Neural cell (in vitro differentiated cells): ENCODE data around the gene NFKBIL1. TPM values are rescaled to one million over a fixed set of nuclear protein-coding genes. Genes with fewer than 3 reads are reported as not detected.

Source experiments
- H2AFZ ChIP-seq: fragments of 200-600, 300-800 bp; sonication (generic), shearing (Covaris generic); 2 replicates; pipeline ENCODE4 v1.6.0; 2014; ENCODE audit warnings: low read depth, mild to moderate bottlenecking, antibody characterized with exemption, low read length, moderate library complexity
- H3F3A ChIP-seq: fragments of 200-600 bp; shearing (Covaris generic); 2 replicates; pipeline ENCODE4 v1.6.1; 2016; ENCODE audit warnings: mild to moderate bottlenecking, moderate library complexity, mixed read lengths, antibody characterized with exemption, low read length; ENCODE audit not compliant: insufficient read depth, poor library complexity, severe bottlenecking
- H3K27ac ChIP-seq: fragments of 200-600, 300-800 bp; sonication (generic), shearing (Covaris generic); 2 replicates; pipeline ENCODE4 v1.5.1; 2014; ENCODE audit warnings: mild to moderate bottlenecking, low read length, moderate library complexity
- H3K27me3 ChIP-seq: fragments of 300-800, 200-600 bp; sonication (generic), shearing (Covaris generic); 2 replicates; pipeline ENCODE4 v1.6.0; 2014; ENCODE audit warnings: mild to moderate bottlenecking, low read depth, low read length, moderate library complexity; ENCODE audit not compliant: insufficient read depth
- H3K36me3 ChIP-seq: fragments of 300-800, 200-600 bp; sonication (generic), shearing (Covaris generic); 2 replicates; pipeline ENCODE4 v1.5.1; 2014; ENCODE audit warnings: mild to moderate bottlenecking, antibody characterized with exemption, low read length, moderate library complexity; ENCODE audit not compliant: insufficient read depth
- H3K4me2 ChIP-seq: fragments of 300-800, 200-600 bp; sonication (generic), shearing (Covaris generic); 2 replicates; pipeline ENCODE4 v1.6.0; 2014; ENCODE audit warnings: mild to moderate bottlenecking, low read length
- H3K4me3 ChIP-seq: fragments of 300-800, 200-600 bp; sonication (generic), shearing (Covaris generic); 2 replicates; pipeline ENCODE4 v1.5.1; 2014; ENCODE audit warnings: mild to moderate bottlenecking, low read length, moderate library complexity
- H3K79me2 ChIP-seq: fragments of 200-600 bp; shearing (Covaris generic); replicated peaks from 2 replicates; pipeline ENCODE4 v1.6.0; 2014; ENCODE audit warnings: mild to moderate bottlenecking, low read length, moderate library complexity; ENCODE audit not compliant: insufficient read depth
- H3K9ac ChIP-seq: fragments of 300-800, 200-600 bp; sonication (generic), shearing (Covaris generic); 2 replicates; pipeline ENCODE4 v1.6.1; 2016; ENCODE audit warnings: mild to moderate bottlenecking, low read length, mixed read lengths
- H3K9me2 ChIP-seq: fragments of 200-600 bp; shearing (Covaris generic); 2 replicates; pipeline ENCODE4 v1.6.1; 2016; ENCODE audit warnings: mild to moderate bottlenecking, low read length, mixed read lengths; ENCODE audit not compliant: insufficient read depth
- H3K9me3 ChIP-seq: fragments of 200-600, 300-800 bp; sonication (generic), shearing (Covaris generic); 2 replicates; pipeline ENCODE4 v1.6.1; 2016; ENCODE audit warnings: mild to moderate bottlenecking, mixed run types, low read length, moderate library complexity, mixed read lengths
- H4K20me1 ChIP-seq: fragments of 200-600 bp; shearing (Covaris generic); 2 replicates; pipeline ENCODE4 v1.6.1; 2016; ENCODE audit warnings: mild to moderate bottlenecking, mixed run types; ENCODE audit not compliant: insufficient read depth
- EP300 ChIP-seq: fragments of 450-650 bp; conservative IDR thresholded peaks from 2 replicates; pipeline ENCODE4 v1.6.1; 2014; ENCODE audit warnings: antibody characterized with exemption, mild to moderate bottlenecking, moderate library complexity; ENCODE audit not compliant: poor library complexity, severe bottlenecking
- EZH2 ChIP-seq: fragments of 200-600, 300-800 bp; shearing (Covaris generic), sonication (generic); IDR thresholded peaks from 2 replicates; pipeline ENCODE4 v1.6.1; 2014; ENCODE audit warnings: antibody characterized with exemption, low read length, borderline replicate concordance, mild to moderate bottlenecking; ENCODE audit not compliant: insufficient read depth, poor library complexity, severe bottlenecking
- MXI1 ChIP-seq: fragments of 450-650 bp; conservative IDR thresholded peaks from 2 replicates; pipeline ENCODE4 v1.6.1; 2014; ENCODE audit warnings: antibody characterized with exemption, mild to moderate bottlenecking; ENCODE audit not compliant: poor library complexity, severe bottlenecking
- POLR2AphosphoS5 ChIP-seq: IDR thresholded peaks from 2 replicates; pipeline ENCODE4 v1.6.1; 2012
- RAD21 ChIP-seq: fragments of 450-650 bp; conservative IDR thresholded peaks from 2 replicates; pipeline ENCODE4 v1.6.1; 2014; ENCODE audit warnings: antibody characterized with exemption, mild to moderate bottlenecking, moderate library complexity
- SMC3 ChIP-seq: fragments of 450-650 bp; conservative IDR thresholded peaks from 2 replicates; pipeline ENCODE4 v1.6.1; 2014; ENCODE audit warnings: antibody characterized with exemption, mild to moderate bottlenecking, moderate library complexity; ENCODE audit not compliant: poor library complexity
- TAF1 ChIP-seq: IDR thresholded peaks from 2 replicates; pipeline ENCODE4 v1.6.1; 2012; ENCODE audit warnings: low read depth
- polyA plus RNA-seq: library from polyadenylated mRNA; depleted of rRNA; stranded (reverse); fragments of >200 nt; gene quantifications from 2 replicates; pipeline ENCODE4 v1.2.3, GENCODE V29; 2014
- TF ChIP-seq, protein P1 (sequence below): IDR thresholded peaks from 2 replicates; pipeline ENCODE4 v1.6.1; 2012; ENCODE audit warnings: borderline replicate concordance
- TF ChIP-seq, protein P2 (sequence below): fragments of 450-650 bp; IDR thresholded peaks from 2 replicates; pipeline ENCODE4 v1.5.1; 2014; ENCODE audit warnings: antibody characterized with exemption, mild to moderate bottlenecking, moderate library complexity; ENCODE audit not compliant: poor library complexity, severe bottlenecking

Gene NFKBIL1
- polyA plus RNA-seq, 1 donor from 2014 or later, result 88.7 TPM

DNA sequence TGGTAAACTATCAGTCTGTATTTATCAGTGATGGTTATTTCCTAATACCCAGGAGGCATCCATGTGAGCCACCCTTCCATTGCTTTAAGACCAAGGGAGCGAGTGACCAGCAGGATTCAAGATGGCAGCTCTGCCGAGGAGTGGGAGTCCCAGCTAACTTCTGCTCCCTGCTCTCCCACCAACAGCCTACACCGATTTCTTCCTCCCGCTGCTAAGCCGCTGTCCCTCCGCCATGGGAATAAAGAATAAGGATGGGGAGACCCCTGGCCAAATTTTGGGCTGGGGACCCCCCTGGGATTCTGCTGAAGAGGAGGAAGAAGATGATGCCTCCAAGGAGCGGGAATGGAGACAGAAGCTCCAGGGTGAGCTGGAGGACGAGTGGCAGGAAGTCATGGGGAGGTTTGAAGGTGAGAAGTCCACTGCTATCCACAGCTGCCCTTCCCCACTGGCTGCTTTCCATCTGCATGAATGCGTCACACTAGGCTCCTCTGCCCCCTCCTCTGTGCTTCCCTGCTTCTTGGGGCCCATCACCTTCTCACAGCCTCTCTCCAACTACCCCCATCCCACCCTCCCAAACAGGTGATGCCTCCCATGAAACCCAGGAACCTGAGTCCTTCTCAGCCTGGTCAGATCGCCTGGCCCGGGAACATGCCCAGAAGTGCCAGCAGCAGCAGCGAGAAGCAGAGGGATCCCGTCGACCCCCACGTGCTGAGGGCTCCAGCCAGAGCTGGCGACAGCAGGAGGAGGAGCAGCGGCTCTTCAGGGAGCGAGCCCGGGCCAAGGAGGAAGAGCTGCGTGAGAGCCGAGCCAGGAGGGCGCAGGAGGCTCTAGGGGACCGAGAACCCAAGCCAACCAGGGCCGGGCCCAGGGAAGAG, 10.3 kb downstream of the NFKBIL1 start:
- no peak overlapping the region for H3K27ac ChIP-seq
- TF ChIP-seq, protein P1, sequence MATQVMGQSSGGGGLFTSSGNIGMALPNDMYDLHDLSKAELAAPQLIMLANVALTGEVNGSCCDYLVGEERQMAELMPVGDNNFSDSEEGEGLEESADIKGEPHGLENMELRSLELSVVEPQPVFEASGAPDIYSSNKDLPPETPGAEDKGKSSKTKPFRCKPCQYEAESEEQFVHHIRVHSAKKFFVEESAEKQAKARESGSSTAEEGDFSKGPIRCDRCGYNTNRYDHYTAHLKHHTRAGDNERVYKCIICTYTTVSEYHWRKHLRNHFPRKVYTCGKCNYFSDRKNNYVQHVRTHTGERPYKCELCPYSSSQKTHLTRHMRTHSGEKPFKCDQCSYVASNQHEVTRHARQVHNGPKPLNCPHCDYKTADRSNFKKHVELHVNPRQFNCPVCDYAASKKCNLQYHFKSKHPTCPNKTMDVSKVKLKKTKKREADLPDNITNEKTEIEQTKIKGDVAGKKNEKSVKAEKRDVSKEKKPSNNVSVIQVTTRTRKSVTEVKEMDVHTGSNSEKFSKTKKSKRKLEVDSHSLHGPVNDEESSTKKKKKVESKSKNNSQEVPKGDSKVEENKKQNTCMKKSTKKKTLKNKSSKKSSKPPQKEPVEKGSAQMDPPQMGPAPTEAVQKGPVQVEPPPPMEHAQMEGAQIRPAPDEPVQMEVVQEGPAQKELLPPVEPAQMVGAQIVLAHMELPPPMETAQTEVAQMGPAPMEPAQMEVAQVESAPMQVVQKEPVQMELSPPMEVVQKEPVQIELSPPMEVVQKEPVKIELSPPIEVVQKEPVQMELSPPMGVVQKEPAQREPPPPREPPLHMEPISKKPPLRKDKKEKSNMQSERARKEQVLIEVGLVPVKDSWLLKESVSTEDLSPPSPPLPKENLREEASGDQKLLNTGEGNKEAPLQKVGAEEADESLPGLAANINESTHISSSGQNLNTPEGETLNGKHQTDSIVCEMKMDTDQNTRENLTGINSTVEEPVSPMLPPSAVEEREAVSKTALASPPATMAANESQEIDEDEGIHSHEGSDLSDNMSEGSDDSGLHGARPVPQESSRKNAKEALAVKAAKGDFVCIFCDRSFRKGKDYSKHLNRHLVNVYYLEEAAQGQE, result no peak
- TF ChIP-seq MXI1, result no peak
- no peaks in the 10 kb centered on the region for H3K27me3 ChIP-seq
- H3F3A ChIP-seq, result no peaks in the 10 kb centered on the region
- no peaks in the 10 kb centered on the region for H3K36me3 ChIP-seq
- H3K4me2 ChIP-seq, result no peak overlapping the region
- no peak overlapping the region for H3K4me3 ChIP-seq
- peaks cover 11% of the 10 kb centered on the region for H3K79me2 ChIP-seq
- H4K20me1 ChIP-seq, result no peaks in the 10 kb centered on the region
- H3K9me2 ChIP-seq, result no peaks in the 10 kb centered on the region
- H3K9me3 ChIP-seq, result no peaks in the 10 kb centered on the region
- no peak overlapping the region for H3K9ac ChIP-seq
- no peak overlapping the region for H2AFZ ChIP-seq

GRCh38 chr6:31558318-31558625, 10.9 kb downstream of the NFKBIL1 start:
- Histone ChIP-seq H3K27me3 (no peaks in the 10 kb centered on the region), H3K9me3 (no peaks in the 10 kb centered on the region), H2AFZ (no peak overlapping the region), H4K20me1 (no peaks in the 10 kb centered on the region), H3K4me2 (no peak overlapping the region), H3K9ac (no peak overlapping the region), H3K36me3 (no peaks in the 10 kb centered on the region), H3K27ac (no peak overlapping the region), H3K4me3 (no peak overlapping the region), H3F3A (no peaks in the 10 kb centered on the region), H3K79me2 (peaks cover 11% of the 10 kb centered on the region), H3K9me2 (no peaks in the 10 kb centered on the region)
- TF ChIP-seq, protein P1, result no peak
- no peak for TF ChIP-seq SMC3
- TF ChIP-seq TAF1, result no peak
- no peak for TF ChIP-seq RAD21
- no peak for TF ChIP-seq EP300
- TF ChIP-seq MXI1, result no peak
- no peak for TF ChIP-seq EZH2
- TF ChIP-seq POLR2AphosphoS5, result no peak
- TF ChIP-seq, protein P2, sequence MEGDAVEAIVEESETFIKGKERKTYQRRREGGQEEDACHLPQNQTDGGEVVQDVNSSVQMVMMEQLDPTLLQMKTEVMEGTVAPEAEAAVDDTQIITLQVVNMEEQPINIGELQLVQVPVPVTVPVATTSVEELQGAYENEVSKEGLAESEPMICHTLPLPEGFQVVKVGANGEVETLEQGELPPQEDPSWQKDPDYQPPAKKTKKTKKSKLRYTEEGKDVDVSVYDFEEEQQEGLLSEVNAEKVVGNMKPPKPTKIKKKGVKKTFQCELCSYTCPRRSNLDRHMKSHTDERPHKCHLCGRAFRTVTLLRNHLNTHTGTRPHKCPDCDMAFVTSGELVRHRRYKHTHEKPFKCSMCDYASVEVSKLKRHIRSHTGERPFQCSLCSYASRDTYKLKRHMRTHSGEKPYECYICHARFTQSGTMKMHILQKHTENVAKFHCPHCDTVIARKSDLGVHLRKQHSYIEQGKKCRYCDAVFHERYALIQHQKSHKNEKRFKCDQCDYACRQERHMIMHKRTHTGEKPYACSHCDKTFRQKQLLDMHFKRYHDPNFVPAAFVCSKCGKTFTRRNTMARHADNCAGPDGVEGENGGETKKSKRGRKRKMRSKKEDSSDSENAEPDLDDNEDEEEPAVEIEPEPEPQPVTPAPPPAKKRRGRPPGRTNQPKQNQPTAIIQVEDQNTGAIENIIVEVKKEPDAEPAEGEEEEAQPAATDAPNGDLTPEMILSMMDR, result no peak
